Mucosa of descending colon (tissue), 3 donors: Measurements from ENCODE around the gene SELENOP. TPM values are rescaled to one million over a fixed set of nuclear protein-coding genes. Genes with fewer than 3 reads are reported as not detected.

Experiments used
- ATAC-seq: fragments of 200-7000 bp; cut with Tn5 transposase; one replicate; pipeline ENCODE4 v1.9.1; 2020; ENCODE audit warnings: mild to moderate bottlenecking, moderate library complexity
- DNase-seq, 3 donors: peaks; one replicate each; pipeline ENCODE4 v3.0.0-alpha.2; 2020
- H3K36me3 ChIP-seq: fragments of 200-600 bp; one replicate; pipeline ENCODE4 v1.8.0; 2021; ENCODE audit warnings: low read depth, mild to moderate bottlenecking
- H3K4me1 ChIP-seq: fragments of 200-600 bp; one replicate; pipeline ENCODE4 v1.8.0; 2021; ENCODE audit warnings: low read depth, mild to moderate bottlenecking
- H3K4me3 ChIP-seq: fragments of 200-600 bp; one replicate; pipeline ENCODE4 v1.8.0; 2021; ENCODE audit warnings: mild to moderate bottlenecking
- H3K9me3 ChIP-seq: fragments of 200-600 bp; one replicate; pipeline ENCODE4 v1.8.0; 2021; ENCODE audit warnings: mild to moderate bottlenecking
- CTCF ChIP-seq: fragments of 200-600 bp; IDR thresholded peaks from one replicate; pipeline ENCODE4 v1.8.0; 2022; ENCODE audit warnings: antibody characterized with exemption, mild to moderate bottlenecking
- intact Hi-C, 2 donors: fragments of 100-400 bp; cut with DNase I in 1 of 2; cut with micrococcal nuclease in 1 of 2; formaldehyde crosslinking; loops; one replicate each; pipeline versions ENCODE4 v1.11.0 to v1.11.1; 2022; cut with DNase I, micrococcal nuclease
- total RNA-seq, 3 donors: library from RNA; stranded (reverse); fragmentation: NEBNext Ultra II Directional in 2 of 3; extraction: Animal tissue kit (Norgen Biotek cat#: 25700) in 2 of 3; gene quantifications; one replicate each; pipeline versions ENCODE4 v1.2.1 to v1.2.4, GENCODE V29; 2021 to 2023
- donor health status: DM: no; HTN: no; CAD: no; lungs with moderate emphysema.
- donor health status: DM: no; HTN: no; CAD: no.
- donor health status: DM: no; HTN: yes; CAD: no.

The SELENOP gene
- total RNA-seq, 3 donors from 2014 or later: 1,113 to 2,199 (median 1,750) TPM

- Histone ChIP-seq H3K4me3 (no peak overlapping the region), H3K36me3 (no peaks in the 10 kb centered on the region), H3K4me1 (no peaks in the 10 kb centered on the region), H3K9me3 (no peaks in the 10 kb centered on the region)
- intact Hi-C loops: no loop called here
- no peak for TF ChIP-seq CTCF
- ATAC-seq: no peak
- DNase-seq: no peak
These were observed 5.5 kb downstream of the SELENOP start for GRCh38 chr5:42806004-42806700.

- intact Hi-C loops: no loop called here
- no peak for DNase-seq
- no peak for TF ChIP-seq CTCF
- Histone ChIP-seq H3K4me1 (no peaks in the 10 kb centered on the region), H3K9me3 (no peaks in the 10 kb centered on the region), H3K36me3 (no peaks in the 10 kb centered on the region), H3K4me3 (no peak overlapping the region)
- no peak for ATAC-seq
These were observed 6.9 kb downstream of the SELENOP start for GRCh38 chr5:42804717-42805339.

- H3K9me3 ChIP-seq: no peaks in the 10 kb centered on the region
- DNase-seq (no peak), ATAC-seq (no peak)
- no peaks in the 10 kb centered on the region for H3K36me3 ChIP-seq
- no peak for TF ChIP-seq CTCF
- H3K4me1 ChIP-seq: no peaks in the 10 kb centered on the region
- intact Hi-C loops: no loop called here
- no peak overlapping the region for H3K4me3 ChIP-seq
These were observed 10.1 kb downstream of the SELENOP start for GRCh38 chr5:42801516-42802166.

DNA sequence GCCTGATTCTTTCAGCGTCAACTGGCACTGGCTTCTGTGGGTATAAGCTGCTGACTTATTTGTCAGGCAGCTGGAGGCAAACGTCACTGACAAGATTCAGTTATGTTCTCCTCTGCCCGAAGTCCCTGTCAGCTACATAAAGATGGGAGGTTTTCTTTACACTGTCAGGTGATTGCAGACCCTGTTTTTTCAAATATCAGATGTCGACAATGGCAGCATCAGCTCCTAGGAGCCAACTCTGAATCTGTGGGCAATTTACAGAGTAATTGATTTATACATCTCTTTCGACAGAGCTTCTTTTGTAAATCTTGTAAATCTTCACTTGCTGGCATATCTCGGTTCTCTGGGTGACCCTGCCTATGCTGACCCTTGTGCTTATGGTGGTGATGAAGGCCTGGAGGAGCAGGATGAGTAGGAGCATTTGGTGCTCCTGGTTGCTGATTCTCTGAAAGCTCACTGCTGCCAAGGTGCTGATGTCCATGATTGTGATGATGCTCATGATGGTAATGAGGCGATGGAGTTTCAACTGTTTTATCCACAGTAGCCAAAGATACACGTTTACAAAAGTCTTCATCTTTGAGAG, 10.9 kb downstream of the SELENOP start:
- intact Hi-C loops: no loop called here
- no peak for DNase-seq
- no peaks in the 10 kb centered on the region for H3K36me3 ChIP-seq
- no peak for TF ChIP-seq CTCF
- no peaks in the 10 kb centered on the region for H3K4me1 ChIP-seq
- no peak overlapping the region for H3K4me3 ChIP-seq
- no peak for ATAC-seq
- H3K9me3 ChIP-seq: no peaks in the 10 kb centered on the region

GRCh38 chr5:42799668-42800114, 12.0 kb downstream of the SELENOP start:
- ATAC-seq: no peak
- DNase-seq: no peak
- Histone ChIP-seq H3K9me3 (no peaks in the 10 kb centered on the region), H3K4me1 (no peaks in the 10 kb centered on the region), H3K4me3 (no peak overlapping the region), H3K36me3 (no peaks in the 10 kb centered on the region)
- intact Hi-C loops: no loop called here
- TF ChIP-seq CTCF: no peak
